ENCODE measurements around the gene LANCL3. TPM values are rescaled to one million over a fixed set of nuclear protein-coding genes. Genes with fewer than 3 reads are reported as not detected.
"Not testable (repeated sequence)": the region's sequence is repeated elsewhere in the genome, so short reads cannot be mapped to it uniquely, and the experiment has no call there.

The LANCL3 gene
- total RNA-seq, 1 donor from 2014 or later: 1.4 TPM

- no peak for DNase-seq
These were observed 56.1 kb downstream of the LANCL3 start for GRCh38 chrX:37627602-37628001.

- DNase-seq: no peak
These were observed 66.6 kb downstream of the LANCL3 start for GRCh38 chrX:37638047-37638446.

- DNase-seq: no peak
These were observed 68.7 kb downstream of the LANCL3 start for GRCh38 chrX:37640142-37640541.

GRCh38 chrX:37641859-37642258, 70.4 kb downstream of the LANCL3 start:
- DNase-seq: no peak

GRCh38 chrX:37644381-37645305, 73.2 kb downstream of the LANCL3 start:
- no peak for DNase-seq

- no peak for DNase-seq
These were observed 74.8 kb downstream of the LANCL3 start for GRCh38 chrX:37646254-37646653.

- not testable (repeated sequence) for DNase-seq
These were observed 79.4 kb downstream of the LANCL3 start for GRCh38 chrX:37650879-37651278.

- DNase-seq: no peak
These were observed 80.5 kb downstream of the LANCL3 start for GRCh38 chrX:37651921-37652452.

GRCh38 chrX:37652589-37653231, 81.2 kb downstream of the LANCL3 start:
- no peak for DNase-seq

- no peak for DNase-seq
These were observed 82.1 kb downstream of the LANCL3 start for GRCh38 chrX:37653397-37654085.

- no peak for DNase-seq
These were observed 87.0 kb downstream of the LANCL3 start for GRCh38 chrX:37658343-37659030.

- DNase-seq: no peak
These were observed 87.6 kb downstream of the LANCL3 start for GRCh38 chrX:37659047-37659446.

- DNase-seq: no peak
These were observed 90.7 kb downstream of the LANCL3 start for GRCh38 chrX:37662181-37662580.

GRCh38 chrX:37666516-37666915, 95.1 kb downstream of the LANCL3 start:
- no peak for DNase-seq

- no peak for DNase-seq
These were observed 95.7 kb downstream of the LANCL3 start for GRCh38 chrX:37667141-37667540.

GRCh38 chrX:37672563-37672962, 101.1 kb downstream of the LANCL3 start:
- no peak for DNase-seq

- no peak for DNase-seq
These were observed 105.3 kb downstream of the LANCL3 start for GRCh38 chrX:37676811-37677210.

GRCh38 chrX:37677243-37677642, 105.8 kb downstream of the LANCL3 start:
- DNase-seq: no peak

GRCh38 chrX:37677765-37678164, 106.3 kb downstream of the LANCL3 start:
- DNase-seq: no peak

GRCh38 chrX:37678574-37678973, 107.1 kb downstream of the LANCL3 start:
- no peak for DNase-seq

- DNase-seq: no peak
These were observed 107.8 kb downstream of the LANCL3 start for GRCh38 chrX:37679230-37679629.

GRCh38 chrX:37679888-37680287, 108.4 kb downstream of the LANCL3 start:
- DNase-seq: no peak

All from occipital lobe (tissue), 2 donors.